GM15510 (cell line): ENCODE data around the gene GRK5.

Source experiments
- POLR2A ChIP-seq: IDR thresholded peaks from 3 replicates; pipeline ENCODE4 v1.6.1; 2011; ENCODE audit warnings: borderline replicate concordance; ENCODE audit not compliant: insufficient read length; ENCODE audit errors: extremely low read depth

GRK5 gene

GRCh38 chr10:119209035-119209735, 1.8 kb downstream of the GRK5 start:
- no peak for TF ChIP-seq POLR2A

- no peak for TF ChIP-seq POLR2A
Observed at GRCh38 chr10:119209736-119210355, 2.5 kb downstream of the GRK5 start.

DNA sequence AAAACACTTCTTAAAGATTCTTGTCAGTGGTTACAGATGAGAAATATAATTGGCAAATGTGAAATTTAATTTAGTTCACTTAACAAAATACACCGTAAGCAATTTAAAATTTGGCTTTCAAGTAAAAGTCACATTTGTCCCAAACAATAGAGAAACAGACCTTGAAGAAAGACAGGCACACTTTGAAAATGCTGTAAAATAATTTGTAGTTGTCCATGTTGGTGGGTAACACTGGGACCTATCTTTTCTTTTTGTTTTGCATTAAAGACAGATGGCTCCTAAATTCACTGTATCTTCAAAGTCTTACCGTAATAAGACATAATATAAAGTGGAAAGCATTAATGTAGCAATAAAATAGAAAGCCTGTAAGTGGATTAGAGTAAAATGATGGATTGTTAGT, 3.3 kb downstream of the GRK5 start:
- TF ChIP-seq POLR2A: no peak

DNA sequence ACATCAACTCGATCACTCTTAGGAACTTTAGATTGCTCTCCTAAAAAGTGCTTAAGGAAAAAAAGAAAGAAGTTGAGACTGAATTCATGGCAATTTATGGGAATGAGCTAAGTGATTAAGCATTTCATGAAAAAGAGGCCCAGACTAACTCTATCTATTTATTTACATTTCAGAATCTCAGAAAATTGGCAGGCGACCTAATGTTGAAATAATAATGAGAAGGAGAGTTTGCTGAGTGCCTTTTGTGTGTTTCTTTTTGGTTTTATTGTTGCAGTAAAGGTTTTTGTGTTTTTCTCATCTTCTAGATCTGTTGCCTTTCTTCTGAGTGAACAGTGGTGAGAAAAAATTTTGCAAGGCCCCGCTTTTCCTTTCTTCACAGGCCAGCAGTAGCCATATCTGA, 3.8 kb downstream of the GRK5 start:
- TF ChIP-seq POLR2A: no peak

- TF ChIP-seq POLR2A: no peak
Observed at GRCh38 chr10:119211625-119212441, 4.5 kb downstream of the GRK5 start.

DNA sequence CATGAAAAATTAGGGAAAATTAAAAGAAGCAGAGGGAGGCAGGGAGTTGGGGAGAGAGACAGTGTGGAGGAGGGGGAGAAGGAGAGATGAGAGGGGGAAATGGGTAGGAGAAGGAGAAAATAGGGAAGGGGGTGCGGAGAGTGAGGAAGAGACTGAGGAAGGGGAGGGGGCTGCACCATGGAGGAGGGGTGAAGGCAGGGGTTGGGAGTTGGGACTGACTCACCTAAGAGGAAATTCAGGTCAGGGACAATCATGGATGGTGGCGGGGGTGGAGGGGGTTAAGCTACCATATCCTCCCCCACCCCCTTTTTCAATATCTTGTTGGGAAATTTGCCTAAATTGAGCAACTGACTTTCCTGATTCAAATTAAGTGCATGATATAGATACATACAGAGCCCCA, 8.0 kb downstream of the GRK5 start:
- no peak for TF ChIP-seq POLR2A

DNA sequence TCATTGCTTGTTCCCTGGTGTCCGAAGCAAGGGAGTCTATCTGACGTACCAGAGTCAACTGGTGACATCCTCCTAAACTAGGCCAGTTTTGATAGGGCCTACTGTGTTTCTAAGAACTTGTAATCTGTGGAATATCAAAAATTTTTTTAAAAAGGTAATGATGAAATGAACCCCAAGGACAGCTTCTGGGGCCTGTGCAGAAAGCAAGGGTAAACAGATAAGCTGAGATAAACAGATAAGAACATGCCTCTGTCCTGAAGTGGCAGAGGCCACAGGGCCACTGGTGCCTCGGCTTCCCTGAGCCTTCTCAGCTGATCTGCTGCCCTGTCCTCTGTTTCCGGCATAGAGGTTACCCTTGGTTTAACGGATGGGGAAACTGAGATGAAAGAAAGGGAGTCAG, 8.8 kb downstream of the GRK5 start:
- no peak for TF ChIP-seq POLR2A

GRCh38 chr10:119217401-119217800, 10.0 kb downstream of the GRK5 start:
- TF ChIP-seq POLR2A: no peak

GRCh38 chr10:119217991-119218490, 10.7 kb downstream of the GRK5 start:
- no peak for TF ChIP-seq POLR2A

- TF ChIP-seq POLR2A: no peak
Observed at GRCh38 chr10:119219871-119220270, 12.5 kb downstream of the GRK5 start.

DNA sequence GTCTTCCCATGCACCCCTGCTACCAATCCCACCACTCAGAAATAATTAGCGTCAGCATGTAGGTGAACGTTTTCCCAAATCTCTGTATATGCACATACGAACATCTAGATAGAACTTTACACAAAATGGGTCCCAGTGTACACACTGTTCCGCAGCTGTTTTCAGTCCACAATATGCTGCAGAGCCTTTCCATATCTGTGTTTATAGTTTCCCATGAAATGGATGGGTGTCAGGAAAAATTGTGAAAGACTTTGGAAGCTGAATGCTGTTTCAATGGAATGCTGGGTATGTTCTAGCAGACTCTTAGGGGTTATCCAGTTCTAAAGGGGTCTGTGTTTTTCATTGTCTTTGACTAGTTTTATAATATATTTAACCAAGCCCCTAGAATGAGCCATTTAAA, 13.8 kb downstream of the GRK5 start:
- no peak for TF ChIP-seq POLR2A

DNA sequence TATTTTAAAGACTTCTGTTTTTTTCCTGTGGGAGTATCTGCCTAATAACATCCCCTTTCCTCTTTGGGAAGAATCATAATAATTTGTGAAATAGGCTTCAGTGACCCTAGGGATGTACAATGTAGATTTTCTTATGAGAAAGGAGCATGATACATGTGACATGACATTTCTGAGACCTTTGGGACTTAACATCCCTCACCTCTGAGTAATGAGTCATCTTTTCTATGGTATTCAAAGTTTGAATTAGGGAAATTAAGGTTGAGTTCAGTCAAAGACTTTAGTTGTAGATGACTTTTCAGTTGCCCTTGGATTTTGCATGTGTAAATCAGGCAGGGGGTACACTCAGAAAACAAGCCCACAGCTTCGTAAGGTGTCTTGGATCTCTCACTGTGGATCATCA, 14.3 kb downstream of the GRK5 start:
- TF ChIP-seq POLR2A: no peak

- TF ChIP-seq POLR2A: no peak
Observed at GRCh38 chr10:119222537-119222936, 15.2 kb downstream of the GRK5 start.

DNA sequence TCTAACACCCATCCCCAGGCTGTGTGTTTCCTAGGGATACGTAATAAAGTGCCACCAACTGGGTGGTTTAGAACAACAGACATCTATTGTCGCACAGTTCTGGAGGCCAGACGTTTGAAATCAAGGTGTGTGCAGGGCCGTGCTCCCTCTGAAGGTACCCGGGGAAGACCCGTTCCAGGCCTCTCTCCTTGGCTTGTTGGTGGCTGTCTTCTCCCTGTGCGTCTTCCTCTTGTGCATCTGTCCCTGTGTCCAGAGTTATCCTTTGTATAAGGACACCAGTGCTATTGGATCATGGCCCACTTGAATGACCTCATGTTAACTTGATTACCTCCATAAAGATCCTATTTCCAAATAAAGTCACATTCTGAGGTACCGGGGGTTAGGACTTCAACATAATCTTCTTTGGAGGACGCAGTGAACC, 15.6 kb downstream of the GRK5 start:
- TF ChIP-seq POLR2A: no peak

DNA sequence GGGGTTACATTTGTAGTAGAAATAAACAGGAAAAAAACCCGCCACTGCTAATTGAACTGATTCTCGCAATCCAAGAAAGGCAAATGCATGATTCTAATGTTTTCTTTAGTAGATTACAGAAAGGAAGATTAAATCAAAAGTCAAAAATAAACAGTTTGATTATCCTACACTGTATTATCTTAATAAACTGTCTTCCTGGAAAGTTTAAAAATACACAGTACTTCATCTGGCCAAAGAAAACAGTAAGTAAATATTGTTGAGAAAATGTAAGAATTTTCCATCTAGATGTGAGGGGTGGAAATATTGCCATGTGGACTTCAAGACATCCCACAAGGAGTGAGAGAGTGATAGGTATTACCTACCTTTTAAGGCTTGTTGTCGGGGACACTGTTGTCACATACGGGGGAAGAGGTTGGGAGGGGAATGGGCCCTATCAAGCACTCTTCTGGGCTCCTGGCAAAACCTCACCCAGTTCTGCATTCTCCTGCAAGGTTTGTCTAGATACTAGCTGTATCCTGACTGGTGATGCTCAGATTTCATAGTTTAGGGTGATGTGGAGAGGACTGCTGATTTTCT, 17.8 kb downstream of the GRK5 start:
- no peak for TF ChIP-seq POLR2A
